ENCODE data around the gene MRC1. TPM values are rescaled to one million over a fixed set of nuclear protein-coding genes. Genes with fewer than 3 reads are reported as not detected.

Gene MRC1
- total and polyA plus RNA-seq, 9 of the 15 experiments (the other 6 are each of a cell fraction or from before 2014, with no cell fraction given), result 0.01 to 0.20 (median 0.03) TPM; not detected in 5

DNA sequence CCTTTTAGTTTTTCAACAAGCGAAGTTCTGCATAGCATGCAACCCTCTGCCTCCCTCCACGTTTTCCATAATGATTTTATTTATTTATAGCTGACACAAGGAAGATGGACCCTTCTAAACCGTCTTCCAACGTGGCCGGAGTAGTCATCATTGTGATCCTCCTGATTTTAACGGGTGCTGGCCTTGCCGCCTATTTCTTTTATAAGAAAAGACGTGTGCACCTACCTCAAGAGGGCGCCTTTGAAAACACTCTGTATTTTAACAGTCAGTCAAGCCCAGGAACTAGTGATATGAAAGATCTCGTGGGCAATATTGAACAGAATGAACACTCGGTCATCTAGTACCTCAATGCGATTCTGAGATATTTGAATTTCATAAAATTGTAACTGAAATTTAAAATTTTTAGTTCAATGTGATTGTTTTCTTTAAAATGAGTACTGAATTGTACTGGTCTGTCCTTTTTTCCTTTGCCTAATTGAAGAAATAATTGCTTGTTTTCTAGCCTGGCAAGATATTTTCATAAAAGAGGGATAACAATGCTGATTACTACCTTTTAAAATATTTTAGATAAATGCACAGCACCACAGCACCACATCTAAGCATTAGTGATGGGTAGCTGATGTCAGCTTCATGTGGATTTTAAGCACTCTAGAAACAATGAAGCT, 101.1 kb downstream of the MRC1 start:
- DNase-seq (ENCODE audit: extremely low read depth in 1 of 4, low spot score in 3 of 4) (peak in 2 of 4 experiments; percentile 26 to 49), FAIRE-seq (peak; percentile 65), ATAC-seq (peak; percentile 78)
- H3K9me3 ChIP-seq (replicated peaks; ENCODE audit: control insufficient read depth, insufficient read depth, low read depth, low read length), result no peaks in the 10 kb centered on the region
- H3K79me2 ChIP-seq (ENCODE audit: control insufficient read depth, insufficient read depth, low read length), result no peaks in the 10 kb centered on the region
- no peaks in the 10 kb centered on the region for H3K36me3 ChIP-seq (ENCODE audit: control insufficient read depth, insufficient read depth, low read length)
- H3K27me3 ChIP-seq (ENCODE audit: control insufficient read depth in 2 of 2, insufficient read depth in 2 of 2, low read length in 2 of 2), result 0 out of 5 replicates have a peak, but pooled peaks cover 0 to 4% of the 10 kb centered on the region in 2 experiments
- POLR2A ChIA-PET, result no interaction called here
- no peaks in the 10 kb centered on the region for H4K20me1 ChIP-seq (replicated peaks; ENCODE audit: control insufficient read depth, insufficient read depth, low read length)
- no peak overlapping the region for H3K4me3 ChIP-seq
- in situ Hi-C loops (cut with MboI) (no loop called here), intact Hi-C loops (cut with micrococcal nuclease) (no loop called here)
- H3K4me1 ChIP-seq (replicated peaks in 1 of 2; ENCODE audit: control insufficient read depth in 2 of 2, insufficient read depth in 2 of 2, low read length in 2 of 2), result no peaks in the 10 kb centered on the region
- no TSS peak for BruUV-seq (replicated peaks)
- H3K4me2 ChIP-seq (ENCODE audit: insufficient read depth, low read length), result no peak overlapping the region
- WGBS (ENCODE audit: insufficient coverage, low coverage, missing lambda C conversion rate), result under 1% methylated on average over 12 of the region's 12 CpGs
- no peak overlapping the region for H3K9ac ChIP-seq (ENCODE audit: insufficient read depth in 1 of 2, low read depth in 2 of 2, low read length in 2 of 2)
- H2AFZ ChIP-seq (ENCODE audit: low read depth, low read length), result no peak overlapping the region
- no peak overlapping the region for H3K27ac ChIP-seq (ENCODE audit: extremely low read depth, low read depth, low read length)
- no peaks in the 10 kb centered on the region for H3K9me1 ChIP-seq (ENCODE audit: control insufficient read depth, insufficient read depth, low read length)
- CTCF ChIA-PET (ENCODE audit: low intra/inter-chr PET ratio), result no interaction called here
- TF ChIP-seq ZNF165 (CRISPR knock-in tag; IDR thresholded peaks at IDR 0.05; ENCODE audit: borderline replicate concordance) (no peak), E2F6 (IDR thresholded peaks at IDR 0.05; ENCODE audit: borderline replicate concordance in 1 of 2, extremely low read depth in 1 of 2, insufficient read depth in 1 of 2, insufficient read length in 1 of 2, low read depth in 1 of 2, low read length in 1 of 2, poor library complexity in 1 of 2, severe bottlenecking in 1 of 2) (peak in 1 of 2 experiments; percentile 23), CBX8 (IDR thresholded peaks at IDR 0.05; ENCODE audit: borderline replicate concordance, extremely low read depth, low read depth, low read length, poor library complexity, severe bottlenecking) (no peak), MIER1 (IDR thresholded peaks at IDR 0.05; ENCODE audit: low read depth) (no peak), CEBPB (tag; IDR thresholded peaks at IDR 0.05) (no peak), SPI1 (IDR thresholded peaks at IDR 0.05; ENCODE audit: borderline replicate concordance, low read depth, low read length) (no peak), PYGO2 (tag; IDR thresholded peaks at IDR 0.05) (no peak), E2F8 (IDR thresholded peaks at IDR 0.05; ENCODE audit: low read depth, partially characterized antibody) (no peak), CTCF (IDR thresholded peaks at IDR 0.05 in 2 of 3, conservative IDR thresholded peaks at IDR 0.05 in 1 of 3; ENCODE audit: insufficient read depth in 2 of 3, low read depth in 1 of 3, low read length in 3 of 3) (peak; percentile 35 to 61 (median 56); a peak in 4 of 6 replicates)
- TF ChIP-seq, protein P1, sequence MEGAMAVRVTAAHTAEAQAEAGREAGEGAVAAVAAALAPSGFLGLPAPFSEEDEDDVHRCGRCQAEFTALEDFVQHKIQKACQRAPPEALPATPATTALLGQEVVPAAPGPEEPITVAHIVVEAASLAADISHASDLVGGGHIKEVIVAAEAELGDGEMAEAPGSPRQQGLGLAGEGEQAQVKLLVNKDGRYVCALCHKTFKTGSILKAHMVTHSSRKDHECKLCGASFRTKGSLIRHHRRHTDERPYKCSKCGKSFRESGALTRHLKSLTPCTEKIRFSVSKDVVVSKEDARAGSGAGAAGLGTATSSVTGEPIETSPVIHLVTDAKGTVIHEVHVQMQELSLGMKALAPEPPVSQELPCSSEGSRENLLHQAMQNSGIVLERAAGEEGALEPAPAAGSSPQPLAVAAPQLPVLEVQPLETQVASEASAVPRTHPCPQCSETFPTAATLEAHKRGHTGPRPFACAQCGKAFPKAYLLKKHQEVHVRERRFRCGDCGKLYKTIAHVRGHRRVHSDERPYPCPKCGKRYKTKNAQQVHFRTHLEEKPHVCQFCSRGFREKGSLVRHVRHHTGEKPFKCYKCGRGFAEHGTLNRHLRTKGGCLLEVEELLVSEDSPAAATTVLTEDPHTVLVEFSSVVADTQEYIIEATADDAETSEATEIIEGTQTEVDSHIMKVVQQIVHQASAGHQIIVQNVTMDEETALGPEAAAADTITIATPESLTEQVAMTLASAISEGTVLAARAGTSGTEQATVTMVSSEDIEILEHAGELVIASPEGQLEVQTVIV (CRISPR knock-in tag; IDR thresholded peaks at IDR 0.05; ENCODE audit: borderline replicate concordance), result no peak

All from K562 (cell line).